ENCODE data around the gene GRIA2.

Gene GRIA2

GRCh38 chr4:157204634-157205244 lies 15.8 kb upstream of the GRIA2 start:
- H3K4me3 ChIP-seq (ENCODE audit: low read depth, low read length): no peak overlapping the region
- DNase-seq (ENCODE audit: low read depth): no peak
- TF ChIP-seq CTCF (IDR thresholded peaks at IDR 0.05; ENCODE audit: low read depth, low read length, missing control alignments): peak; percentile 67

- no peak overlapping the region for H3K4me3 ChIP-seq (ENCODE audit: low read depth, low read length)
- no peak for DNase-seq (ENCODE audit: low read depth)
- peak; percentile 18 for TF ChIP-seq CTCF (IDR thresholded peaks at IDR 0.05; ENCODE audit: low read depth, low read length, missing control alignments)
These were observed 2.8 kb upstream of the GRIA2 start for GRCh38 chr4:157217708-157218107.

- no peak for DNase-seq (ENCODE audit: low read depth)
- TF ChIP-seq CTCF (IDR thresholded peaks at IDR 0.05; ENCODE audit: low read depth, low read length, missing control alignments): no peak
- no peak overlapping the region for H3K4me3 ChIP-seq (ENCODE audit: low read depth, low read length)
These were observed 687 bp upstream of the GRIA2 start for GRCh38 chr4:157219711-157220370.

- H3K4me3 ChIP-seq (ENCODE audit: low read depth, low read length): no peak overlapping the region
- TF ChIP-seq CTCF (IDR thresholded peaks at IDR 0.05; ENCODE audit: low read depth, low read length, missing control alignments): no peak
- no peak for DNase-seq (ENCODE audit: low read depth)
These were observed 932 bp downstream of the GRIA2 start for GRCh38 chr4:157221426-157221894.

GRCh38 chr4:157221895-157222770 lies 1.6 kb downstream of the GRIA2 start:
- DNase-seq (ENCODE audit: low read depth): no peak
- H3K4me3 ChIP-seq (ENCODE audit: low read depth, low read length): no peak overlapping the region

GRCh38 chr4:157222771-157223160 lies 2.2 kb downstream of the GRIA2 start:
- no peak for DNase-seq (ENCODE audit: low read depth)
- no peak for TF ChIP-seq CTCF (IDR thresholded peaks at IDR 0.05; ENCODE audit: low read depth, low read length, missing control alignments)
- no peak overlapping the region for H3K4me3 ChIP-seq (ENCODE audit: low read depth, low read length)

More at GRCh38 chr4:157221895-157222770, 1.6 kb downstream of the GRIA2 start:
- no peak for TF ChIP-seq CTCF (IDR thresholded peaks at IDR 0.05; ENCODE audit: low read depth, low read length, missing control alignments)
